ENCODE results near the gene NMNAT2.

- no peak for TF ChIP-seq EZH2 (IDR thresholded peaks at IDR 0.05; ENCODE audit: borderline replicate concordance, low read length)
- TF ChIP-seq CTCF (IDR thresholded peaks at IDR 0.05; ENCODE audit: low read length), result no peak
These were observed 26.1 kb upstream of the NMNAT2 start for GRCh38 chr1:183444243-183444642.

Data from OCI-LY1 (cell line).